Activated CD4-positive, CD25-positive, alpha-beta regulatory T cell treated with anti-CD3 and anti-CD28 coated beads, Interleukin-2, amount 50 U/mL, for 16 hours (primary cell): ENCODE measurements around the gene SORCS2.

Experiments
- DNase-seq: peaks from one replicate; pipeline ENCODE4 v3.0.0-alpha.2; 2020; ENCODE audit warnings: low read depth, low spot score

Gene SORCS2

GRCh38 chr4:7609316-7609715 lies 417.0 kb downstream of the SORCS2 start:
- DNase-seq = no peak

GRCh38 chr4:7610022-7610670 lies 417.8 kb downstream of the SORCS2 start:
- no peak for DNase-seq

- DNase-seq = no peak
Observed at GRCh38 chr4:7610841-7611240, 418.5 kb downstream of the SORCS2 start.

DNA sequence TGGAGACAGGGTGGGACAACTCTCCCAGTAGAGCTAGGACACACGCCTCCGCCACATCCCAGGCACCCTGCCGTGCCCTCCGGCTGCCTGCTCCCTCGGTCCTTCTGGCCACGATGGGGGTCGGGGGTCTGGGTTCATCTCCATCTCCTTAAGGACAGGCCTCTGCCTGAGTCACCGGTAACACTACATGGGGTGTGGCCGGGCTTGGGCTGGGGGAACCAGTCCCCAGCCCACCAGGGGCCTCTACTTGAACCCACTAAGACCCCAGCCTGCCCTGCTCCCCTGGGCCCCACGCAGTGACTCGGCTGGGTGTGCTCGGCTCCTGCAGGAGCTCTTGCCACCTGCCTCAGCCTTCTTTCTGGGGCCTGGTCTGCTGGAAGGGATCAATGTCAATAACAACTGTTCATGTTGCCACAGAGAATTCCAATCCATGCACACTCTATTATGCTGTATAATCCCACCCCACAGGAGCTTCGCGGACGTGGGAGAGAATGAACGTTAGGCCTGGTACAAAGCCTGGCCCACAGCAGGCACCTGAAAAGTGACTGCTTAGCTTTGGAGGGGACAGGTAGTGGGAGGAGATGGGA lies 420.1 kb downstream of the SORCS2 start:
- DNase-seq = no peak

DNA sequence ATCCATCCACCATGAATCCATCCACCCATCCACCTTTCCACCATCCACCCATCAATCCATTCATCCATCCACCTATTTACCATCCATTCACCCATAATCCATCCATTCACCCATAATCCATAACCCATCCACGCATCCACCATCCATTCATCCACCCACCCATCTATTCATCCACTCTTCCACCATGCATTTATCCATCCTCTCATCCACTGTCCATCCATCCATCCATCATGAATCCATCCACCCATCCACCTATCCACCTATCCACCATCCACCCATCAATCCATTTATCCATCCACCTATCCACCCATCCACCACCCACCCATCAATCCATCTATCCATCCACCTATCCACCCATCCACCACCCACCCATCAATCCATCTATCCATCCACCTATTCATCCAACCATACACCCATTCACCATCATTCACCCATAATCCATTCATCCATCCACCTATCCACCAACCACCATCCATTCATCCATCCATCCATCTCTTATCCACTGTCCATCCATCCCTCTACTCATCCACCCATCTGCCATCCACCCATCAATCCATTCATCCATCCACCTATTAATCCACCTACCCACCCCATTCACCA lies 422.1 kb downstream of the SORCS2 start:
- no peak for DNase-seq

DNA sequence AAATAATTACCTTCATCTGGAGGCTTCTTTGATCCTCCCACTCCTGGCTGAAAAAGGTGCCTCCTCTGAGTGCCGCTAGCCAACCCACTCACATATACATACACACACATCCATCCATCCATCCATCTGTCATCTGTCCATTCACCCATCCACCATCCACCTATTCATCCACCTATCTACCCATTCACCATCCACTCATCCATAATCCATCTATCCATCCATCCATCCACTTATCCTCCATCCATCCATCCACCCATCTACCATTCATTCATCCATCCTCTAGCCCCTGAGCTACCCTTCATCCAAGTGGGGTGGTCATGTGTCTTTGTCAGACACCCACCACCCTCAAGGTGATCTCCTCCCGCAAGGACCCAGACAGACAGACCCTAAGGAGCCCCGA lies 423.9 kb downstream of the SORCS2 start:
- no peak for DNase-seq

DNA sequence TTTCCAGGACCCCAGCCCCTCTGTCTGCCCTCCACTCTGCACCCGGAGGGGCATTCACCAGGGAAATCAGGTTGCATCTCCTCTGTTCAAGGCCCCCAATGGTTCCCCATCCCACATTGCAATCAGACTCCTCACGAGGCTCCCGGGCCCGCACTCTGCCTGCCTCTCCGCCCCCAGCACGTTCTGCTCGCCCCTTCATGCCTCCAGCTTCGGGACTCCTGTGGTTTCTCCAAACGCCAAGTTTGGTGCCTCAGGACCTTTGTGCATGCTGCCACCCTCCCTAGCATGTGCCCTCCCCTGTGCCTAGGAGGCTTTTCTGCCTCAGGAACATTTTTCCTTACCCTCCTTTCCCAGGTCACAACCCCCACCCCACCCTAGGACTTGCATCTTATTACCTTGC lies 426.0 kb downstream of the SORCS2 start:
- no peak for DNase-seq

GRCh38 chr4:7620086-7620813 lies 427.9 kb downstream of the SORCS2 start:
- no peak for DNase-seq

DNA sequence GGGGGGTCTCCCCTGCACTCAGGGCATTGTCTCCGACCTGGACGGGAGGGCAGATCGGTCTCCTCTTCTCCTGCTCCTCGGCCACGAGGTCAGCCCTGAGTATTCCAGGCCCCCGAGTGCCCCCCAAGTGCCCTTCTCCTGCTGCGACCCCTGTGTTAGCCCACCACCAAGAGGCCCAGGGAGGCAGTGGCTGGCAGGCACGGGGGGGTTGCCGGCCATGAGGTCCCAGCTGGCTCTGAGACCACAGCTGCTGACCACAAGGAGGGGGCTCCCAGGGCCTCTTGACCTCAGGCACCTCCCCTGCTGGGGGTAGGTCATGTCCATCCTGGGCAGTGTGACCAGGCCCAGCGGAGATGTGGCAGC lies 428.5 kb downstream of the SORCS2 start:
- no peak for DNase-seq

- no peak for DNase-seq
Observed at GRCh38 chr4:7621252-7622035, 429.1 kb downstream of the SORCS2 start.

DNA sequence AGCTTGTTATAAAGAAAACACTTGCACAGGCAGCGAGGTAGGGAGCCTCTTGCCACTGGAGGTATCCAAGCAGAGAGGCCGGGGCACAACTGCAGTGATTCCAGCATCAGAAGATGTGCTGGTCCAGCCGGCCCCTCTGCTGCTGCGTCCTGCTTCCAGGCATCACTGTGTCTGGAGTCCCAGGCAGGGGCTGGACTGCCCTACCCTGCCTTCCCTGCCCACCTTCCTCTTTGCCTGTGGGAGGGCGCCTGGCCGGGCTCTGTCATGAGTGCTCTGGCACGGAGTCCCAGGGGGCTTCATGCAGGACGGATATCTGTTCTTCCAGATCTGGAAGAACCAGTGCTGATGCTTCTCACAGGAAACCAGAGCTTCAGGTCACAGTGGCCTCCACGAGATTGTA lies 430.0 kb downstream of the SORCS2 start:
- DNase-seq = no peak

DNA sequence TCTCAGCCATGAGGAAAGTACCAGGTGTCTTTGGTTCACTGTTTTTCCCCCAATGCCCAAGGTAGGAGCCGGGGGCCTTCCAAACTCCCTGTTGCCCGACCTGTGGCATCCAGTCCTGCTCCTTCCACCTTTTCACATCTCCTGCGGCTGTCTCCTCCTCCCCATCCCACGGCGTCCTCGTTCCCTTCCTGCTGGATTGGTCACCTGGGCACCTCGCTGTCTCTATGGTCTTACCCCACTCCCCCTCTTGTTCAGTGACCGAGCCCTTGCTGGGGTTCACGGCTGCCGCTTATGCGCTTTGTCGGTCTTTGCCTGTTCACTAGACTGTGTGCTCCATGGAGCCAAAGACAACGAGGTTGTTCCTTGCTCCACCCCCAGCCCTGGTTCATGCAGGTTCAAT lies 431.1 kb downstream of the SORCS2 start:
- no peak for DNase-seq

DNA sequence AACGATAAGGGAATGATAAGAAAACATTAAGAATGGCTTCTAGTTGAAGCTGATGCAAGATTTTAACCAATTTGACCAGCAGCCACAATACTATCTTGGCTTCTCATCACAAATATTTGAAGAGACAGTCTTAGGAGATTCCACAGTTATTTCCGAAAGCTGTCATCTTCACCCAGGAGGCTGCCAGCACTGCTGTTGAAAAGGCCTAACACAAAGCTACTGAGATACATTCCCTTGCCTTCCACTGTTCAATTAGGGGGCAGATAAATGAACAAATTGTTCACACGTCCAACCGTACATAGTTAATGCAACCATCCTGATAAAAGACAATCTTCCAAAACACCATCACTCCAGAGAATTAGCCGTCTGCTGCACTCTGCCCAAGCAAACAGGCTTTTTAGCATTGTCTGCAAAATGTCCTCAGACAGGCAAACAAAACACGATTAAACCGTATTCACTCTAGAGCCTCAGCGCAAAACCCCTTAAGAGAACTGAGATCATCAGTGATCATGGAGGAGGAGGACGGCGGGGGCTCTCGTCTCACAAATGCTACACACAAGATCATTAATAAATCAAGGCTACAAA lies 432.1 kb downstream of the SORCS2 start:
- DNase-seq = no peak

- DNase-seq = no peak
Observed at GRCh38 chr4:7625071-7625470, 432.7 kb downstream of the SORCS2 start.

DNA sequence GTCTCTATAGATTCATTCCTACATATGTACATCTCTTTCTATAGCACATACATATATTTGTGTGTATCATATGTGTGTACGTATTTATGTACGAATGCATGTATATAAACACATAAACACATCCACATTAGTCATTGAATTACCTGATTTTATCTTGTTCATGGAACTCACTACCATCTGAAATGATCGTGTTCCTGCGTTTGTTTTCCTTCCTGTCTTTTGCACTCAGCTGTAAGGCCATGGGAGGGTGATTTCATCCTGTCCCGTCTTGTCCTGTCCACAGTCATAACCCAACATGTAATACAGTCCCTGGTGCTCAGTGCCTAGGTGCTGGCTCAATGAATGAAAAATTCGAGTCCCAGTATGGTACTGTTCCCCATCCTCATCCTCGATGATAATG lies 434.2 kb downstream of the SORCS2 start:
- no peak for DNase-seq

- no peak for DNase-seq
Observed at GRCh38 chr4:7627251-7628250, 435.2 kb downstream of the SORCS2 start.

GRCh38 chr4:7628432-7628831 lies 436.1 kb downstream of the SORCS2 start:
- DNase-seq = no peak

GRCh38 chr4:7629501-7630254 lies 437.3 kb downstream of the SORCS2 start:
- no peak for DNase-seq

- no peak for DNase-seq
Observed at GRCh38 chr4:7630568-7631287, 438.4 kb downstream of the SORCS2 start.
